GM12878 (cell line): ENCODE data around the gene CDH4. TPM values are rescaled to one million over a fixed set of nuclear protein-coding genes. Genes with fewer than 3 reads are reported as not detected.

Experiments used
- ATAC-seq: fragments of 200-7000 bp; cut with Tn5 transposase; 3 replicates; pipeline ENCODE4 v1.9.1; 2020; ENCODE audit warnings: mild to moderate bottlenecking, moderate library complexity
- BruUV-seq: library from RNA; stranded (reverse); fragments of 400-500 nt; replicated peaks from 2 replicates; lab custom pipeline; 2021; lab: Mats Ljungman, UMichigan
- CTCF ChIA-PET: fragments of 300-600 bp; sonication (Branson Sonifier 250); formaldehyde crosslinking; extraction: SDS; loops from one replicate; lab custom pipeline; 2021; ENCODE audit warnings: inconsistent platforms; lab: Yijun Ruan, JAX
- POLR2A ChIA-PET: fragments of 350-600 bp; formaldehyde crosslinking; extraction: SDS; loops from one replicate; lab custom pipeline; 2021; ENCODE audit warnings: inconsistent platforms; lab: Charles Lee
- RAD21 ChIA-PET: fragments of 300-600 bp; sonication (Branson Sonifier 250); formaldehyde crosslinking; loops from one replicate; lab custom pipeline; 2023; ENCODE audit warnings: antibody characterized with exemption; ENCODE audit not compliant: unreplicated experiment; lab: Charles Lee
- SMC1A ChIA-PET: fragments of 300-600 bp; sonication (Branson Sonifier 250); formaldehyde crosslinking; loops from one replicate; lab custom pipeline; 2023; ENCODE audit not compliant: unreplicated experiment, uncharacterized antibody; lab: Charles Lee
- DNase-seq: peaks from one replicate; pipeline ENCODE4 v3.0.0-alpha.2; 2011; ENCODE audit warnings: low read depth, low spot score
- FAIRE-seq: peaks from 3 replicates; lab custom pipeline; 2011; peaks lifted over from hg19 to GRCh38; lab: Jason Lieb, UNC
- H2AFZ ChIP-seq: 2 replicates; pipeline ENCODE4 v1.6.0; 2011; ENCODE audit warnings: low read depth, low read length, control low read depth; ENCODE audit not compliant: control insufficient read depth
- H3K27ac ChIP-seq: 2 replicates; pipeline ENCODE4 v1.5.1; 2011; ENCODE audit warnings: control low read depth; ENCODE audit not compliant: control insufficient read depth, insufficient read depth
- H3K27me3 ChIP-seq, 2 experiments: replicated peaks in 1 of 2; 2 replicates each; pipeline versions ENCODE4 v1.6.0 to v1.6.1; 2011; ENCODE audit warnings: low read length in 1 of 2; ENCODE audit not compliant: control insufficient read depth in 2 of 2, insufficient read depth in 2 of 2
- H3K36me3 ChIP-seq, 2 experiments: 2 replicates each; pipeline ENCODE4 v1.5.1; 2011; ENCODE audit warnings: low read length in 1 of 2; ENCODE audit not compliant: control insufficient read depth in 2 of 2, insufficient read depth in 2 of 2
- H3K4me1 ChIP-seq: 2 replicates; pipeline ENCODE4 v1.6.1; 2011; ENCODE audit warnings: mild to moderate bottlenecking, low read length, moderate library complexity, mixed read lengths; ENCODE audit not compliant: control insufficient read depth, insufficient read depth
- H3K4me2 ChIP-seq: 2 replicates; pipeline ENCODE4 v1.6.0; 2011; ENCODE audit warnings: control low read depth; ENCODE audit not compliant: control insufficient read depth, insufficient read depth
- H3K4me3 ChIP-seq: fragments of 200-600 bp; sonication (generic); 2 replicates; pipeline ENCODE4 v1.5.1; 2016
- H3K79me2 ChIP-seq: 2 replicates; pipeline ENCODE4 v1.6.0; 2011; ENCODE audit warnings: low read length; ENCODE audit not compliant: control insufficient read depth, insufficient read depth
- H3K9ac ChIP-seq: 2 replicates; pipeline ENCODE4 v1.8.0; 2011; ENCODE audit warnings: low read length, control low read depth, mixed read lengths; ENCODE audit not compliant: control insufficient read depth, insufficient read depth
- H3K9me3 ChIP-seq: replicated peaks from 3 replicates; pipeline ENCODE4 v1.5.1; 2011; ENCODE audit warnings: mild to moderate bottlenecking, low read length; ENCODE audit not compliant: control insufficient read depth, insufficient read depth
- H4K20me1 ChIP-seq: 2 replicates; pipeline ENCODE4 v1.6.0; 2011; ENCODE audit not compliant: control insufficient read depth, insufficient read depth
- CEBPB ChIP-seq, 2 experiments: fragments of 150-350 bp in 1 of 2; IDR thresholded peaks; 2 replicates each; pipeline ENCODE4 v1.6.1; 2012 to 2014; ENCODE audit warnings: low read depth in 2 of 2, low read length in 2 of 2, borderline replicate concordance in 1 of 2, inconsistent platforms in 1 of 2
- DPF2 ChIP-seq: fragments of 450-650 bp; IDR thresholded peaks from 2 replicates; pipeline ENCODE4 v1.6.1; 2017; ENCODE audit warnings: mild to moderate bottlenecking
- ESRRA ChIP-seq: IDR thresholded peaks from 2 replicates; pipeline ENCODE4 v1.6.1; 2012; ENCODE audit warnings: mild to moderate bottlenecking, low read length, improper control_type of control experiment
- GABPA ChIP-seq: IDR thresholded peaks from 2 replicates; pipeline ENCODE4 v1.6.1; 2014; ENCODE audit warnings: antibody characterized with exemption, low read depth, mild to moderate bottlenecking, inconsistent platforms
- IKZF2 ChIP-seq, 2 experiments: fragments of 450-650 bp; IDR thresholded peaks; 2 replicates each; pipeline ENCODE4 v1.6.1; 2017; ENCODE audit warnings: mild to moderate bottlenecking in 2 of 2, moderate library complexity in 2 of 2
- MAX ChIP-seq: IDR thresholded peaks from 2 replicates; pipeline ENCODE4 v1.6.1; 2012; ENCODE audit warnings: low read depth, low read length, improper control_type of control experiment
- MYC ChIP-seq: IDR thresholded peaks from 2 replicates; pipeline ENCODE4 v1.6.1; 2011; ENCODE audit warnings: mild to moderate bottlenecking, low read length, moderate library complexity, inconsistent platforms; ENCODE audit not compliant: insufficient read depth, insufficient replicate concordance, insufficient read length, severe bottlenecking
- NR2F1 ChIP-seq: fragments of 450-650 bp; conservative IDR thresholded peaks from 2 replicates; pipeline ENCODE4 v1.6.1; 2017; ENCODE audit warnings: mild to moderate bottlenecking
- RB1 ChIP-seq: fragments of 450-650 bp; formaldehyde crosslinking; IDR thresholded peaks from 2 replicates; pipeline ENCODE4 v1.6.1; 2017; ENCODE audit warnings: mild to moderate bottlenecking, borderline replicate concordance
- SMAD5 ChIP-seq: IDR thresholded peaks from 2 replicates; pipeline ENCODE4 v1.6.1; 2016; ENCODE audit warnings: antibody characterized with exemption, low read depth
- SREBF2 ChIP-seq: IDR thresholded peaks from 2 replicates; pipeline ENCODE4 v1.6.1; 2012; ENCODE audit warnings: mild to moderate bottlenecking, low read length
- ZSCAN29 ChIP-seq: fragments of 450-650 bp; IDR thresholded peaks from 2 replicates; pipeline ENCODE4 v1.6.1; 2017; ENCODE audit warnings: mild to moderate bottlenecking, moderate library complexity
- ZZZ3 ChIP-seq: IDR thresholded peaks from 2 replicates; pipeline ENCODE4 v1.6.1; 2011; ENCODE audit warnings: low read depth; ENCODE audit not compliant: control insufficient read depth, insufficient read length
- WGBS: methylation state at CpG from one replicate; pipeline ENCODE4 v1.1.6; 2016; ENCODE audit warnings: low lambda C conversion rate; ENCODE audit not compliant: insufficient replicate concordance, insufficient coverage; ENCODE audit errors: missing lambda C conversion rate; 5-methylcytosine and 5-hydroxymethylcytosine counted together
- in situ Hi-C: fragments of 300-500 bp; cut with MboI; formaldehyde crosslinking; loops from 9 replicates; pipeline ENCODE4 v1.14.3; 2018; ENCODE audit warnings: mixed read lengths
- intact Hi-C: fragments of 100-400 bp; cut with micrococcal nuclease; formaldehyde crosslinking; loops from one replicate; pipeline ENCODE4 v1.14.2; 2022; ENCODE audit not compliant: unreplicated experiment
- polyA plus RNA-seq, 11 experiments: library from polyadenylated mRNA; depleted of rRNA in 4 of 11; unstranded in 6 of 11; stranded (reverse) in 5 of 11; fragments of >200 nt; fragmentation: Nextera tagmentation in 4 of 11; fragmentation: Illumina TruSeq in 1 of 11; extraction: Ambion mirVana in 4 of 11; extraction: Trizol in 1 of 11; gene quantifications; 1 replicate in 1 of 11; 2 replicates in 10 of 11; pipeline versions ENCODE4 v1.2.1 to v1.2.3, GENCODE V29; 2011 to 2016; ENCODE audit warnings: inconsistent platforms in 2 of 11, missing spikeins in 2 of 11, low read depth in 1 of 11
- total RNA-seq, 4 experiments: library from RNA; depleted of rRNA in 3 of 4; stranded (reverse); fragments of >200 nt in 3 of 4; fragmentation: Illumina TruSeq in 1 of 4; extraction: Trizol in 1 of 4; gene quantifications; 2 replicates each; pipeline versions ENCODE4 v1.2.1 to v1.2.3, GENCODE V29; 2013 to 2021
- TF ChIP-seq, protein P1 (sequence below), 3 experiments: IDR thresholded peaks in 2 of 3; conservative IDR thresholded peaks in 1 of 3; 2 replicates each; pipeline ENCODE4 v1.5.1; 2011; ENCODE audit warnings: low read depth in 3 of 3, low read length in 3 of 3, mild to moderate bottlenecking in 3 of 3, control low read depth in 2 of 3, moderate library complexity in 2 of 3, inconsistent platforms in 1 of 3, mixed read lengths in 1 of 3; ENCODE audit not compliant: control insufficient read depth in 2 of 3, insufficient read depth in 1 of 3; ENCODE audit errors: extremely low read depth in 1 of 3
- TF ChIP-seq, protein P2 (sequence below): IDR thresholded peaks from 2 replicates; pipeline ENCODE4 v1.6.1; 2012; ENCODE audit warnings: improper control_type of control experiment, low read depth, low read length; ENCODE audit not compliant: insufficient replicate concordance
- TF ChIP-seq, protein P3 (sequence below): IDR thresholded peaks from 2 replicates; pipeline ENCODE4 v1.6.1; 2011; ENCODE audit warnings: mild to moderate bottlenecking, low read depth, low read length, moderate library complexity; ENCODE audit not compliant: insufficient replicate concordance

CDH4 gene
- total and polyA plus RNA-seq, 10 of the 15 experiments (the other 5 are each of a cell fraction or from before 2014, with no cell fraction given), result not detected

DNA sequence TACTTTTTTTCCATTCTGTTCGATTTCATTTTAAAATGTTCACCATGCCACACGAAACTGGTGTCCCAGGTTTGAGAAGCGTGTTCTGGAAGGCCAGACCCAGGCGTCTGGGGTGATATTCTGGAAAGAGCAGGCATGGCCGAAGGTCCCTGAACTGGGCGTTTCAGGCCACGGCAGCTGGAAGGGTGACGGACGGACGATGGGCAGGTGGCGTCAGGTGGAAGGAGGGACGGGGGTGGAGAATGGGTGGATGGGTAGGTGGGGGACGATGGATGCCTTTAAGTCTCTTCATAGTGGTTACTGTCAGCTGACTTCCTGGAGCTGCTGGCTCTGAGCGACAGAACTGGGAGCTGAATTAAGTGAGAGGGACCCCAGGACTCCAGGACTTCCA, 44.6 kb downstream of the CDH4 start:
- DNase-seq, result no peak
- Histone ChIP-seq H3K4me3 (no peak overlapping the region), H4K20me1 (no peaks in the 10 kb centered on the region), H3K9ac (no peak overlapping the region), H3K9me3 (no peaks in the 10 kb centered on the region; the same call in 2 of the 3 replicates), H3K27me3 (no peaks in the 10 kb centered on the region), H3K4me2 (no peak overlapping the region), H3K4me1 (no peaks in the 10 kb centered on the region)
- in situ Hi-C loops (no loop called here), intact Hi-C loops (no loop called here)
- no peak for ATAC-seq
- SMC1A ChIA-PET, result no interaction called here
- POLR2A ChIA-PET, result no interaction called here
- no peak for FAIRE-seq
- 58% methylated on average over 14 of the region's 14 CpGs for WGBS
- BruUV-seq, result no TSS peak
- TF ChIP-seq ESRRA (no peak), NR2F1 (no peak), ZSCAN29 (no peak), ZZZ3 (no peak), CEBPB (IDR thresholded peaks at IDR 0.05; ENCODE audit: borderline replicate concordance in 1 of 2, low read depth in 2 of 2, low read length in 2 of 2) (no peak), DPF2 (no peak), IKZF2 (IDR thresholded peaks at IDR 0.05) (no peak), SREBF2 (no peak), GABPA (no peak), RB1 (no peak), MYC (no peak), MAX (no peak), SMAD5 (no peak)
- TF ChIP-seq, protein P1, sequence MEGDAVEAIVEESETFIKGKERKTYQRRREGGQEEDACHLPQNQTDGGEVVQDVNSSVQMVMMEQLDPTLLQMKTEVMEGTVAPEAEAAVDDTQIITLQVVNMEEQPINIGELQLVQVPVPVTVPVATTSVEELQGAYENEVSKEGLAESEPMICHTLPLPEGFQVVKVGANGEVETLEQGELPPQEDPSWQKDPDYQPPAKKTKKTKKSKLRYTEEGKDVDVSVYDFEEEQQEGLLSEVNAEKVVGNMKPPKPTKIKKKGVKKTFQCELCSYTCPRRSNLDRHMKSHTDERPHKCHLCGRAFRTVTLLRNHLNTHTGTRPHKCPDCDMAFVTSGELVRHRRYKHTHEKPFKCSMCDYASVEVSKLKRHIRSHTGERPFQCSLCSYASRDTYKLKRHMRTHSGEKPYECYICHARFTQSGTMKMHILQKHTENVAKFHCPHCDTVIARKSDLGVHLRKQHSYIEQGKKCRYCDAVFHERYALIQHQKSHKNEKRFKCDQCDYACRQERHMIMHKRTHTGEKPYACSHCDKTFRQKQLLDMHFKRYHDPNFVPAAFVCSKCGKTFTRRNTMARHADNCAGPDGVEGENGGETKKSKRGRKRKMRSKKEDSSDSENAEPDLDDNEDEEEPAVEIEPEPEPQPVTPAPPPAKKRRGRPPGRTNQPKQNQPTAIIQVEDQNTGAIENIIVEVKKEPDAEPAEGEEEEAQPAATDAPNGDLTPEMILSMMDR (IDR thresholded peaks at IDR 0.05 in 2 of 3, conservative IDR thresholded peaks at IDR 0.05 in 1 of 3; ENCODE audit: control insufficient read depth in 2 of 3, extremely low read depth in 1 of 3, insufficient read depth in 1 of 3, low read depth in 3 of 3, low read length in 3 of 3), result no peak
- TF ChIP-seq, protein P2, sequence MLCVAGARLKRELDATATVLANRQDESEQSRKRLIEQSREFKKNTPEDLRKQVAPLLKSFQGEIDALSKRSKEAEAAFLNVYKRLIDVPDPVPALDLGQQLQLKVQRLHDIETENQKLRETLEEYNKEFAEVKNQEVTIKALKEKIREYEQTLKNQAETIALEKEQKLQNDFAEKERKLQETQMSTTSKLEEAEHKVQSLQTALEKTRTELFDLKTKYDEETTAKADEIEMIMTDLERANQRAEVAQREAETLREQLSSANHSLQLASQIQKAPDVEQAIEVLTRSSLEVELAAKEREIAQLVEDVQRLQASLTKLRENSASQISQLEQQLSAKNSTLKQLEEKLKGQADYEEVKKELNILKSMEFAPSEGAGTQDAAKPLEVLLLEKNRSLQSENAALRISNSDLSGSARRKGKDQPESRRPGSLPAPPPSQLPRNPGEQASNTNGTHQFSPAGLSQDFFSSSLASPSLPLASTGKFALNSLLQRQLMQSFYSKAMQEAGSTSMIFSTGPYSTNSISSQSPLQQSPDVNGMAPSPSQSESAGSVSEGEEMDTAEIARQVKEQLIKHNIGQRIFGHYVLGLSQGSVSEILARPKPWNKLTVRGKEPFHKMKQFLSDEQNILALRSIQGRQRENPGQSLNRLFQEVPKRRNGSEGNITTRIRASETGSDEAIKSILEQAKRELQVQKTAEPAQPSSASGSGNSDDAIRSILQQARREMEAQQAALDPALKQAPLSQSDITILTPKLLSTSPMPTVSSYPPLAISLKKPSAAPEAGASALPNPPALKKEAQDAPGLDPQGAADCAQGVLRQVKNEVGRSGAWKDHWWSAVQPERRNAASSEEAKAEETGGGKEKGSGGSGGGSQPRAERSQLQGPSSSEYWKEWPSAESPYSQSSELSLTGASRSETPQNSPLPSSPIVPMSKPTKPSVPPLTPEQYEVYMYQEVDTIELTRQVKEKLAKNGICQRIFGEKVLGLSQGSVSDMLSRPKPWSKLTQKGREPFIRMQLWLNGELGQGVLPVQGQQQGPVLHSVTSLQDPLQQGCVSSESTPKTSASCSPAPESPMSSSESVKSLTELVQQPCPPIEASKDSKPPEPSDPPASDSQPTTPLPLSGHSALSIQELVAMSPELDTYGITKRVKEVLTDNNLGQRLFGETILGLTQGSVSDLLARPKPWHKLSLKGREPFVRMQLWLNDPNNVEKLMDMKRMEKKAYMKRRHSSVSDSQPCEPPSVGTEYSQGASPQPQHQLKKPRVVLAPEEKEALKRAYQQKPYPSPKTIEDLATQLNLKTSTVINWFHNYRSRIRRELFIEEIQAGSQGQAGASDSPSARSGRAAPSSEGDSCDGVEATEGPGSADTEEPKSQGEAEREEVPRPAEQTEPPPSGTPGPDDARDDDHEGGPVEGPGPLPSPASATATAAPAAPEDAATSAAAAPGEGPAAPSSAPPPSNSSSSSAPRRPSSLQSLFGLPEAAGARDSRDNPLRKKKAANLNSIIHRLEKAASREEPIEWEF, result no peak
- TF ChIP-seq, protein P3, sequence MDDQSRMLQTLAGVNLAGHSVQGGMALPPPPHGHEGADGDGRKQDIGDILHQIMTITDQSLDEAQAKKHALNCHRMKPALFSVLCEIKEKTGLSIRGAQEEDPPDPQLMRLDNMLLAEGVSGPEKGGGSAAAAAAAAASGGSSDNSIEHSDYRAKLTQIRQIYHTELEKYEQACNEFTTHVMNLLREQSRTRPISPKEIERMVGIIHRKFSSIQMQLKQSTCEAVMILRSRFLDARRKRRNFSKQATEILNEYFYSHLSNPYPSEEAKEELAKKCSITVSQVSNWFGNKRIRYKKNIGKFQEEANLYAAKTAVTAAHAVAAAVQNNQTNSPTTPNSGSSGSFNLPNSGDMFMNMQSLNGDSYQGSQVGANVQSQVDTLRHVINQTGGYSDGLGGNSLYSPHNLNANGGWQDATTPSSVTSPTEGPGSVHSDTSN, result no peak
- TF ChIP-seq, all 136 proteins: peak for 0
- ChIA-PET RAD21 (no interaction called here), CTCF (no interaction called here)
- Histone ChIP-seq H3K27ac (no peak overlapping the region), H3K79me2 (no peaks in the 10 kb centered on the region), H3K36me3 (no peaks in the 10 kb centered on the region), H2AFZ (no peak overlapping the region)
